ENCODE results near the gene C1orf210. TPM values are rescaled to one million over a fixed set of nuclear protein-coding genes. Genes with fewer than 3 reads are reported as not detected.

Gene C1orf210
- total RNA-seq, 1 experiment from 2014 or later: 7.6 TPM

DNA sequence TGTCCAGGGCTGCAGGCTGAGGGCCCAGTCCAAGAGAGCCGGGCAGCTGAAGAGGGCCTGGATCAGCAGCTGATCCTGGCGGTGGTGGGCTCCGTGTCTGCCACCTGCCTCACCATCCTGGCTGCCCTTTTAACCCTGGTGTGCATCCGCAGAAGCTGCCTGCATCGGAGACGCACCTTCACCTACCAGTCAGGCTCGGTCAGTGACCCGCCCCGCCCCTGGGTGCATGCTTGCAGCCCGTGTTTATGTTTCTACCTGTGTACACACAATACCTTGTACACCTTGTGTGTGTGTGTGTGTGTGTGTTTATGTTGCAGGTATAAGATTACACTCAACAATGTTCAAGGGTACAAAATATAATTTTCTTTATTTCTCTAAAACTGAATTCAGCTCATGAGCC, 28.4 kb upstream of the C1orf210 start:
- Histone ChIP-seq H3K4me2 (ENCODE audit: low read length) (no peak overlapping the region), H3K27me3 (ENCODE audit: insufficient read depth, low read length) (no peaks in the 10 kb centered on the region), H3K9me2 (ENCODE audit: insufficient read depth) (no peaks in the 10 kb centered on the region), H3K36me3 (ENCODE audit: control insufficient read depth in 1 of 2, insufficient read depth in 2 of 2, low read length in 2 of 2) (no peaks in the 10 kb centered on the region), H3K9ac (ENCODE audit: low read length) (no peak overlapping the region), H3K9me3 (ENCODE audit: control insufficient read depth in 1 of 2, insufficient read depth in 1 of 2, low read depth in 1 of 2, low read length in 2 of 2) (no peaks in the 10 kb centered on the region), H2AFZ (ENCODE audit: low read depth, low read length, poor library complexity, severe bottlenecking) (no peak overlapping the region), H4K20me1 (ENCODE audit: insufficient read depth) (no peaks in the 10 kb centered on the region), H3K4me1 (ENCODE audit: control insufficient read depth in 1 of 2, insufficient read depth in 2 of 2, low read length in 2 of 2) (peaks cover 0 to 1% of the 10 kb centered on the region in 2 experiments; a peak in 1 of 4 replicates), H3K27ac (ENCODE audit: low read depth, low read length) (no peak overlapping the region), H3K79me2 (ENCODE audit: insufficient read depth, low read length) (no peaks in the 10 kb centered on the region), H3K4me3 (replicated peaks in 1 of 2; ENCODE audit: low read depth in 1 of 2, low read length in 2 of 2) (no peak overlapping the region)
- POLR2A ChIA-PET: no interaction called here
- BruUV-seq (replicated peaks): no TSS peak
- RAD21 ChIA-PET (ENCODE audit: low non-redundant PET in 1 of 2, low total read pairs in 2 of 2, uncharacterized antibody in 2 of 2, unreplicated experiment in 2 of 2): no interaction called here
- CTCF ChIA-PET: no interaction called here
- TF ChIP-seq ZFX (IDR thresholded peaks at IDR 0.05) (no peak), SRF (IDR thresholded peaks at IDR 0.05; ENCODE audit: low read depth) (no peak), CBX3 (IDR thresholded peaks at IDR 0.05; ENCODE audit: low read depth) (no peak), EGR1 (IDR thresholded peaks at IDR 0.05; ENCODE audit: low read depth) (no peak), ZNF274 (IDR thresholded peaks at IDR 0.05; ENCODE audit: low read depth, low read length) (no peak), YY1 (IDR thresholded peaks at IDR 0.05; ENCODE audit: extremely low read depth, insufficient replicate concordance, low read depth, low read length) (no peak), POLR2A (IDR thresholded peaks at IDR 0.05; ENCODE audit: borderline replicate concordance, extremely low read depth, insufficient read depth, insufficient read length) (no peak), TCF7L2 (IDR thresholded peaks at IDR 0.05; ENCODE audit: borderline replicate concordance, extremely low read depth, insufficient read depth, insufficient read length) (no peak)
- TF ChIP-seq, protein P1, sequence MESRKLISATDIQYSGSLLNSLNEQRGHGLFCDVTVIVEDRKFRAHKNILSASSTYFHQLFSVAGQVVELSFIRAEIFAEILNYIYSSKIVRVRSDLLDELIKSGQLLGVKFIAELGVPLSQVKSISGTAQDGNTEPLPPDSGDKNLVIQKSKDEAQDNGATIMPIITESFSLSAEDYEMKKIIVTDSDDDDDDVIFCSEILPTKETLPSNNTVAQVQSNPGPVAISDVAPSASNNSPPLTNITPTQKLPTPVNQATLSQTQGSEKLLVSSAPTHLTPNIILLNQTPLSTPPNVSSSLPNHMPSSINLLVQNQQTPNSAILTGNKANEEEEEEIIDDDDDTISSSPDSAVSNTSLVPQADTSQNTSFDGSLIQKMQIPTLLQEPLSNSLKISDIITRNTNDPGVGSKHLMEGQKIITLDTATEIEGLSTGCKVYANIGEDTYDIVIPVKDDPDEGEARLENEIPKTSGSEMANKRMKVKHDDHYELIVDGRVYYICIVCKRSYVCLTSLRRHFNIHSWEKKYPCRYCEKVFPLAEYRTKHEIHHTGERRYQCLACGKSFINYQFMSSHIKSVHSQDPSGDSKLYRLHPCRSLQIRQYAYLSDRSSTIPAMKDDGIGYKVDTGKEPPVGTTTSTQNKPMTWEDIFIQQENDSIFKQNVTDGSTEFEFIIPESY (IDR thresholded peaks at IDR 0.05; ENCODE audit: extremely low read depth, insufficient replicate concordance, low read length): no peak
- TF ChIP-seq, protein P2, sequence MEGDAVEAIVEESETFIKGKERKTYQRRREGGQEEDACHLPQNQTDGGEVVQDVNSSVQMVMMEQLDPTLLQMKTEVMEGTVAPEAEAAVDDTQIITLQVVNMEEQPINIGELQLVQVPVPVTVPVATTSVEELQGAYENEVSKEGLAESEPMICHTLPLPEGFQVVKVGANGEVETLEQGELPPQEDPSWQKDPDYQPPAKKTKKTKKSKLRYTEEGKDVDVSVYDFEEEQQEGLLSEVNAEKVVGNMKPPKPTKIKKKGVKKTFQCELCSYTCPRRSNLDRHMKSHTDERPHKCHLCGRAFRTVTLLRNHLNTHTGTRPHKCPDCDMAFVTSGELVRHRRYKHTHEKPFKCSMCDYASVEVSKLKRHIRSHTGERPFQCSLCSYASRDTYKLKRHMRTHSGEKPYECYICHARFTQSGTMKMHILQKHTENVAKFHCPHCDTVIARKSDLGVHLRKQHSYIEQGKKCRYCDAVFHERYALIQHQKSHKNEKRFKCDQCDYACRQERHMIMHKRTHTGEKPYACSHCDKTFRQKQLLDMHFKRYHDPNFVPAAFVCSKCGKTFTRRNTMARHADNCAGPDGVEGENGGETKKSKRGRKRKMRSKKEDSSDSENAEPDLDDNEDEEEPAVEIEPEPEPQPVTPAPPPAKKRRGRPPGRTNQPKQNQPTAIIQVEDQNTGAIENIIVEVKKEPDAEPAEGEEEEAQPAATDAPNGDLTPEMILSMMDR (IDR thresholded peaks at IDR 0.05 in 2 of 3, conservative IDR thresholded peaks at IDR 0.05 in 1 of 3; ENCODE audit: borderline replicate concordance in 1 of 3, insufficient read depth in 1 of 3, low read depth in 2 of 3, low read length in 2 of 3): no peak
- TF ChIP-seq, protein P3, sequence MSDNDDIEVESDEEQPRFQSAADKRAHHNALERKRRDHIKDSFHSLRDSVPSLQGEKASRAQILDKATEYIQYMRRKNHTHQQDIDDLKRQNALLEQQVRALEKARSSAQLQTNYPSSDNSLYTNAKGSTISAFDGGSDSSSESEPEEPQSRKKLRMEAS (IDR thresholded peaks at IDR 0.05): no peak
- DNase-seq (ENCODE audit: low read depth, low spot score): no peak
- ATAC-seq: no peak
- intact Hi-C loops (cut with micrococcal nuclease): no loop called here
